ENCODE measurements around the gene ADSS2.

Gene ADSS2

GRCh38 chr1:244419024-244419423 lies 32.7 kb downstream of the ADSS2 start:
- Histone ChIP-seq H2AFZ (ENCODE audit: low read length) (no peak overlapping the region), H3F3A (ENCODE audit: low read depth) (no peaks in the 10 kb centered on the region), H3K9me2 (replicated peaks; ENCODE audit: low read depth, low read length) (no peaks in the 10 kb centered on the region), H3K4me3 (ENCODE audit: low read length, poor library complexity, severe bottlenecking) (no peak overlapping the region), H3K27me3 (ENCODE audit: insufficient read depth, low read length, poor library complexity, severe bottlenecking) (no peaks in the 10 kb centered on the region), H4K20me1 (ENCODE audit: insufficient read depth, low read length, poor library complexity, severe bottlenecking) (no peaks in the 10 kb centered on the region), H3K4me1 (ENCODE audit: insufficient read depth, low read length, poor library complexity, severe bottlenecking) (no peaks in the 10 kb centered on the region), H3K79me2 (ENCODE audit: insufficient read depth, low read length) (no peaks in the 10 kb centered on the region), H3K4me2 (ENCODE audit: low read depth, low read length, poor library complexity, severe bottlenecking) (no peak overlapping the region), H3K9ac (ENCODE audit: low read depth, low read length, poor library complexity, severe bottlenecking) (no peak overlapping the region), H3K9me3 (ENCODE audit: insufficient read depth, low read depth, low read length) (no peaks in the 10 kb centered on the region), H3K36me3 (ENCODE audit: insufficient read depth, low read length) (peaks cover 87% of the 10 kb centered on the region; the same call in 1 of the 2 replicates)
- no peak for TF ChIP-seq EZH2phosphoT487 (IDR thresholded peaks at IDR 0.05; ENCODE audit: borderline replicate concordance)
- TF ChIP-seq CTCF (conservative IDR thresholded peaks at IDR 0.05; ENCODE audit: low read length), result no peak

- Histone ChIP-seq H3F3A (ENCODE audit: low read depth) (no peaks in the 10 kb centered on the region), H3K4me1 (ENCODE audit: insufficient read depth, low read length, poor library complexity, severe bottlenecking) (no peaks in the 10 kb centered on the region), H3K79me2 (ENCODE audit: insufficient read depth, low read length) (no peaks in the 10 kb centered on the region), H3K9ac (ENCODE audit: low read depth, low read length, poor library complexity, severe bottlenecking) (no peak overlapping the region), H3K9me2 (replicated peaks; ENCODE audit: low read depth, low read length) (no peaks in the 10 kb centered on the region), H3K27me3 (ENCODE audit: insufficient read depth, low read length, poor library complexity, severe bottlenecking) (no peaks in the 10 kb centered on the region), H4K20me1 (ENCODE audit: insufficient read depth, low read length, poor library complexity, severe bottlenecking) (no peaks in the 10 kb centered on the region), H3K4me2 (ENCODE audit: low read depth, low read length, poor library complexity, severe bottlenecking) (no peak overlapping the region), H2AFZ (ENCODE audit: low read length) (no peak overlapping the region), H3K4me3 (ENCODE audit: low read length, poor library complexity, severe bottlenecking) (no peak overlapping the region), H3K36me3 (ENCODE audit: insufficient read depth, low read length) (peaks cover 86% of the 10 kb centered on the region; the same call in 1 of the 2 replicates), H3K9me3 (ENCODE audit: insufficient read depth, low read depth, low read length) (no peaks in the 10 kb centered on the region)
- TF ChIP-seq CTCF (conservative IDR thresholded peaks at IDR 0.05; ENCODE audit: low read length), result no peak
- TF ChIP-seq EZH2phosphoT487 (IDR thresholded peaks at IDR 0.05; ENCODE audit: borderline replicate concordance), result no peak
Measured at GRCh38 chr1:244414543-244414942, 37.2 kb downstream of the ADSS2 start.

- H3K4me3 ChIP-seq (ENCODE audit: low read length, poor library complexity, severe bottlenecking), result no peak overlapping the region
- H2AFZ ChIP-seq (ENCODE audit: low read length), result no peak overlapping the region
- no peaks in the 10 kb centered on the region for H3K27me3 ChIP-seq (ENCODE audit: insufficient read depth, low read length, poor library complexity, severe bottlenecking)
- H3K79me2 ChIP-seq (ENCODE audit: insufficient read depth, low read length), result no peaks in the 10 kb centered on the region
- H3K36me3 ChIP-seq (ENCODE audit: insufficient read depth, low read length), result peaks cover 90% of the 10 kb centered on the region; the same call in 1 of the 2 replicates
- no peaks in the 10 kb centered on the region for H3F3A ChIP-seq (ENCODE audit: low read depth)
- TF ChIP-seq CTCF (conservative IDR thresholded peaks at IDR 0.05; ENCODE audit: low read length) (no peak), EZH2phosphoT487 (IDR thresholded peaks at IDR 0.05; ENCODE audit: borderline replicate concordance) (no peak)
- H3K4me1 ChIP-seq (ENCODE audit: insufficient read depth, low read length, poor library complexity, severe bottlenecking), result no peaks in the 10 kb centered on the region
- no peaks in the 10 kb centered on the region for H3K9me2 ChIP-seq (replicated peaks; ENCODE audit: low read depth, low read length)
- H4K20me1 ChIP-seq (ENCODE audit: insufficient read depth, low read length, poor library complexity, severe bottlenecking), result no peaks in the 10 kb centered on the region
- no peaks in the 10 kb centered on the region for H3K9me3 ChIP-seq (ENCODE audit: insufficient read depth, low read depth, low read length)
- no peak overlapping the region for H3K4me2 ChIP-seq (ENCODE audit: low read depth, low read length, poor library complexity, severe bottlenecking)
- H3K9ac ChIP-seq (ENCODE audit: low read depth, low read length, poor library complexity, severe bottlenecking), result no peak overlapping the region
Measured at GRCh38 chr1:244413736-244414135, 38.0 kb downstream of the ADSS2 start.

Measured in Loucy (cell line).